Measurements from ENCODE around the gene ASTN2.

Gene ASTN2

DNA sequence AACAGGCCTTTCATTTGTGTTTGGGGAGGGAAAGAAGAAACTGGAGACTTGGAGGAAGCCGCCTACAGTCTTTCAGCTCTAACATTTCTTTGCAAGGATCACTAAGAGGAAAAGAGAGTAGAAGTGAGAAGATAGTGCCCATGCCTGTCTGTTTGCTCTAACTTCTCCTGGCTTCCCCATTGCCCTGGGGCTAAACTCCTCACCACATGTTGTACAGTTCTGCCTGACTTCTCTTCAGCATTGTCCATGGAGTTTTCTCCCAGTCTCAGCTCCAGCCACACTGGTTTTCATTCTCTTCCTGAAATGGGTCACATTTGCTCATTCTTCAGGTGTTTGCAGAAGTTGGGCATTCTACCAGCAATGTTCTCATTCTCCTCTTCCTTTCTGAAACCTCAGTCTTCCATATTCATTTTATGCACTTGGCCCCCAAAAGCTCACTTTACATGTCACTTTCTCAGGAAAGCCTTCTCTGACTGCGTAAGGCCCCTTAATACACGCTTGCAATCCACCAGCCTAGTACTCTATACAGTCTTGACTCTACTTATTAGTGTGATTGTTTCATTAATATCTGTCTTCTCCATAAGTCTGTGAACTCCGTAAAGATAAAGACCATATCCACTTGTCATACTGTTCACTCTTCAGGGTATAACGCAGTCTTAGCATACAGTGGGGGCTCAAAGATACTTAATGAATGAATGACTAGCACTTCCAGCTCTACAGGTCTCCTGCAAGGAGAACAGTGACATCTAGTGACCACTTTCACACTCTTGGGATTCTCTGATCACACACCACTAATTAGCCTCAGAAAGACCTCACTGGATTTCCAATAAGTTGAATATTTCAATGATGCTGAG lies 768.0 kb downstream of the ASTN2 start:
- DNase-seq, result peak; percentile 40

DNA sequence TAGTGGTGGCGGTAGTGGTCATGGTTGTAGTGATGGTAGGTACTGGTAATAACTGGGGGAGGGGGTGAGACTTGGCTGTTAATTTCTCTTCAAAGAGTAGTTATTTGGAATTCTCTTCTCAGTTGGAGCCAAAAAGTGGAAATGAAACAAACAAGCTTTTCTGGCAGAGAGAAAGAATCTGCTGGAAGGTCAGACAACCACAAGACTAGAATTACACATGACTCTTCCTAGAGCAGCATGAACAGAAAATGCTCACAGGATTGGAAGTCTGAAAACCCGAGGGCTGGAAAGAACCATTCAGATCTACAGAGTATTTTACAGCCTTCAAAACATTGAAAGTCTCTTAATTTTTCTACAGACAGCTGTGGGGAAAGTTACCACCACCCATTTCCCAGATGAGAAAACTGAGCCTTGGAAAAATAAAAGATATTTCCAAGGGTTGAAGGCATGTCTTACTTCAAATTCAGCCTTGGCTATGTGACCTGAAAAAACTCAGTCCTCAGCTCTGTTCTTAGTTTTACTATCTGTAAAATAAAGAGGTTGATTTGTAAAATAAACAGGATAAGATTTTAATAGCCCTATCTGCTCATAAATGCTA lies 770.7 kb downstream of the ASTN2 start:
- no peak for DNase-seq

DNA sequence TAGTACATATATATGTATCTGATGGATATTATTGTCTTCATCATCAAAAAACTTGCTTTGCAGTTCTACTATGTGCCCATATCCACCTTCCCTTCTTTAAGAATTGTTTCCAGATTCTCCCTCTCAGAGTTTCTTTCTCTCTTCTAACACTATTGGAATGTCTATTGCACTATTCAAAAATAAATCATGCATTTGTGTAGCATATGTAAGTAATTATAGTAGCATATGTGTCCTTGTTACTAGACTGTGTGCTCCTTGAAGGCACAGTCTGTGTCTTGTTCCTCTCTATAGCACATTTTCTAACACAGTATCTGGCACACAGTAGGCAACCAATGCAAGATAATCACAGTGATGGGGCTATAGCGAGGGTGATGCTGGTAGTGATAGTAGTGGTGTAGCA lies 771.2 kb downstream of the ASTN2 start:
- DNase-seq, result no peak

DNA sequence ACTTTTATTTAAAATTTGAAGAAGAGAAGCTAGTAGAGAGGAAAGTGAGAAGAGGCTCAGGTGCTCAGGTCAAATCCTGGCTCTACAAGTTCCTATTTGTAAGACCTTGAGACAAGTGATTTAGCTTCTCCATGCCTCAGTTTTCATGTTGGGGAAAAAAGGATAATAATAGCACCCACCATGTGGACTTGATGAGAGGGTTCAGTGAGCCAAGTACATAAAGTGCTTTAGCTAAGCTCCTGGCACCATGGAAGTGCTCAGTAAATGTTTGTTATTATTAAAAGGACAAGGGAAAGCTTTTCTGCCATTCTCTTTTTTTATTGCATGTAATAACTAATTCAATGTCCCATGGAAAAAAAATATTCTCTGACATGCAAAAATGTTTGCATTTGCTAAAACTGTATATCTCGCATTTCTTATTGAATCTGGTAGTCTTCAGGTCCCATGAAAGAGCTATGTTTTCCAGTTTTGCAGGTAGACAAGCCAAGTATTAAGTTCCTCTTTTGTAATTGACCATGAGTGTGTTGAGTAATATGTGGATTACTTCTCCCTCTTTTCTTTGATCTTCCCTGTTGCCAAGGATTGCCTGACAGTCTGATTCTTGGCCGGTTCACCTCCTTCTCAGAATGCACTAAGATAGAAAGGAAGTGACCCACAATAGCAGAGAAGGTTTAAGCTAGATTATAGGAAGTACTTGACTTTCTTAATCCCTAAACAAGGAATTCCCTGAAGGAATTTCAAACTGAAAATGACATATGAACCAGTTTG lies 773.4 kb downstream of the ASTN2 start:
- DNase-seq, result no peak

DNA sequence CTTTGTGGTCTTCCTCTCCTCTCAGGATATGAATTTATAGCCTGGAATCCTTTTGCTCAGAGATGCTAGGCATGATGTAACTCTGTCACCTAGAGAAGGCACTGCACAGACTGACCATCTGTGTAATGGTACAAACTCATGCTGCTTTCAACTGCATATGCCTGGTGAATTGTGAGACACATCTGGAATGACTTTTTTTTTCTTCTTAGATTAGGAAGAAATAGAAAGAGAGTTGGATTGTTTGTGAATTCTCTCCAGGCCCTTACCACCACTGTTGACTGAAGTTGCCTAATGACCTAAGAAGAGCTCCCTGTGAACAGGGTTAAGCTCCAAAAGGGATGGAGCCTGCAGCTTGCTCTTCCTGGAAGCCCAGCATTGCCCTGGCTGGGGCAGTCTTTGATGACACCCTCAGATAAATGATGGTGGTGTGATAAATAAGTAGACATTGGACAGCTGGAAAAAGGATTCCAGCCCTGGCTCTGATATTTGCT lies 775.6 kb downstream of the ASTN2 start:
- DNase-seq, result no peak

DNA sequence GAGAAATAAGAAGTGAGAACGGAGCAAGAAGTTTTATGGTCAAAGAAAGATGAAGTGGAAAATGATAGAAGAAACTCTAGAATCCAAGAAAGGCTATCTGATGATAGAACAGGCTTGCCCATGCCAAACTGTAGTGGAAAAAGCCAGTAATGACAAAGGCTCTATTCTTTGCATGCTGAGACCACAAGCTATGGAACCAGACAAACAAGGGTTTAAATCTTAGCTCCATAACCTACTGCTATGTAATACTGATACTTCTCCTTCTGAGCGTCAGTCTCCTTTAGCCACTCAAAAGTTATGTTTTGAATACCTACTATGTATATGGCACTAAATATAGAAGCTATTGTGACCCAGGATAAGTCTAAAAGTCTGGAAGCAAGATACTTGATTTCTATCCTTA lies 778.9 kb downstream of the ASTN2 start:
- DNase-seq, result peak; percentile 13

DNA sequence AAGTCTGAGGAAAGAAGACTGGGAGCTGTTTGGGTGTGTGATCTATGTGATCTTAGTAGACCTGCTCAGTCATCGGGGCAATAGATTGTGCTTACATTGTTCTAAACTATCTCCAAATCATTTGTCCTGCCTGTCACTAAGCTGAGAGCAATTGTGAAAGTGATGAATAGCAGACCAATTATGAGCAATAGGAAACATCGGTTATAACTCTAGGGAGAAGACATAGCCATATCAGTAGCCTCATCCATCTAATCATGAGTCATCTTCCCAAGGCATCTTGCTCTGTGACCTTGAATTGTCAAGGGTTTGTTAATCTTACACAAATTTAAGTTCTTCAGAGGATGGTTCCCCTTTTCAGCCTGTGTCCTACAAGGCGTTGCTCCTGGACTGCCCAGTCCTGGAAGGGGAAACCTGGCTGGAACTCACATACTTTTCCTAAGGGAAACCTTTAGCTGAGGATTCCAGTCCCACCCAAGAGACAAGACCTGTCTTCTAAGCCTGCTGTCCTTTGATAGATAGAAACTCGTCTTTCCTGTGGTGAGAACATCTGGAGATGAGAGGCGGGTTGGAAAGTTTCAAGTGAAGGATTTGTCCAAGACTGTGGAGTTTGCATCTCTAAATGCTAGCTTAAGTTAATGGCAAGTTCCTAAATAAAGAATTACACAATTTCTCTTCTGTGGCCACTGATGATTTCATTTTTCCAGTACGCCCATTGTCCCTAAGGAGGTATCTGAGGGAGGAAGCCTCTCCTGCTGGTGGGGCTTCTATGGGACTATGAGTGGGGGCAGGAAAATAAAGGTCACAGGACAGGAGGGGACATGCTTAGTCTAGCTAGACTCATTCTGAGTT lies 781.6 kb downstream of the ASTN2 start:
- no peak for DNase-seq

DNA sequence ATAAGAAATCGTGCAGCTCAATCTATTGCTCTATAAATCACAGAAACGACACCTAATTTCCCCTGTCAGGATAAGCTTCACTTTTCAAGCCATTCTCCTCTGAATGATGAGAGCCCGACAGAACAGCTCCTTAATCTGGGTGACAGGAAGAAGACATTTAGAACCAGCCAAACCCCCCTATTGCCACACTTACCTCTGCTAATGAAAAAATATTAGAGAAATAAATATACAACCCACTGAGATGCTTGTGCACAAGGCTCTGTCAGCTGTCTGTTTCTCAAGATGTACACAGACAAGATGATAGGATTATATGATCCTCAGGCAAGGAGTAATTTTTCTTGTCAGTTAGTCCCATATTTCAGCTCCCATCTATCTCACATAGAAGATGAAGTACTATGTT lies 785.2 kb downstream of the ASTN2 start:
- no peak for DNase-seq

DNA sequence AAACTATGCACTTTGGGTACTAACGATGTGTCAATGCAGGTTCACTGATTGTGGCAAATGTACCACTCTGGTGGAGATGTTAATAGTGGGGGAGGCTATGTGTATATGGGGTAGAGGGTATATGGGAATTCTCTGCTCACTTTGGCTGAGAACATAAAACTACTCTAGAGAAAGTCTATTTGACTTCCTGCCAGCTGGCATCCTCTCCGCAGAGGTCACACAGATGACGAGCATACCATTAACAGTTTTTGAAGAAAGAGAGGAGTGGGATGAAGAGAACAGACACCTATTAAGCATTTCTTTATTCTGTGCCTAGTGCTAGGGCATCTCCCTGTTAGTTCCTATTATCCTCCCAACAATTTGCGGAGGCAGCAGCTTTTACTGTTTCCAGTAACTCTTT lies 786.1 kb downstream of the ASTN2 start:
- no peak for DNase-seq

DNA sequence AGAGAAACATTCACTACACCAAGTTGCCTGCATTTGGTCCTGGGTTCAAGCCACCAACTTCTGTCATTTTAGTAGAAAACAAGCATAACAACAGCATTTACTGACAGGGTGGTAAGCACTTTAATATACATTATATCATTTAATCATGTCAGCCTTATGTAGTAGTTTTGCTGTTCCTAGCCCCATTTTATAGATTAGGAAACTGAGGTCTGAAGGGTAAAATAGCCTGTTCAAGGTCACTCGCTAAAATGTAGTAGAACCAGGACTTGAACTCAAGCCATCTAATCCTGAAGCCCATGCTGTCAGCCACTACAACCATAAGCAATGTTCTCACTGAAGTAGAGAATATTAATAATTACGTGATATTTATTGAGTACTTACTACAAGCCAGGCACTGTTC lies 787.4 kb downstream of the ASTN2 start:
- no peak for DNase-seq

DNA sequence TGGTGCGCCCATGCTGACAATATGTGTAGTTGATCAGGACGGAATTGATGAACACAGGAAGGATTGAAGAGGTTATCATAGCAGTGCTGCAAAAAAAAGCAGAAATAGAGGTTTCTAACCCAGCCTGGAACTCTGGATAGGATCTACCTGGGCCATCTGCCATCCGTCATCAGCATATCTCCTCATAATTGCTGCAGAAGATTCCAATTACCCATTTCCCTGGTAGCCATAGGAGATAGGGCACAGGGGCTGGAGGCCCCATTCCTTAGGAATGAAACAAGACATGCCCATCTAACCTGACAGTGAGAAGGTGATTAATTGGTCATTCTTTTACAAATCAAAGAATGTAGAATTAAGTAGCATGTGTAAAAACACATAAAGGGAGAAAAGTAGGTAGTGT lies 788.1 kb downstream of the ASTN2 start:
- no peak for DNase-seq

DNA sequence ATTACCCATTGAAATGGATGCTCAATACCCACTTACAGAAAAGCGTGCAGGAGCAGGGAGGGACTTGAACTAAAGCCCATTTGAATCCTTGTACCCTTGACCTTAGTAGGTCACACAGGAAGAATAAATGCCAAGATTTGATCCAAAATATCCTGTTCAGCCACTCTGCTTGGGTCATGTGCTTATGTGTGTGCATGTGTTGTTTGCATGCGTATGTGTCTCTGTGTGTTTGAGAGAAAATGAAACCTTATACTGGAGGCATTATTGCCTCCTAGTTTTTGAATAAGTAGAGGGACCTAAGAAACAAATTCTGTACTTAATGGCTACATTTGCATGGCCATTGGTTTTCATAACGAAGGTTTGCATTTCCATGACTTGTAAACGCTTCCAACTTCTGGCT lies 791.1 kb downstream of the ASTN2 start:
- no peak for DNase-seq

DNA sequence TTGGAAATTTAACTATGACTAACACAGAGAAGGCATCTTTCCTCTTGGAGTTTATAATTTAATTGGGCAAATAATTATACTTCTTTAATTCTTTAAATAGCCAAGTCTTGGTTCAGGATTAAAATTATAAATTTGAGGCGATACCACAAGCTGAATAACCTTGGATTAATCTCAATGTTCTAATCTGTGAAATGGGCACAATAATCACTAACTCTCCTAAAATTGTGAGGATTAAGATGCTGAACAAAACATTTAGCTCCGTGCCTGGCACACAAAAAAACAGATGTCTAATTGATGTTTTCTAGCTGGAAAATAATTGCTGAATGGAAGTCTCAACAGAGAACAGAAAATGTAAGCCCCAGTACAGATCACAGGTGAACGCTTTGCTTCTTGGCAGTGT lies 797.5 kb downstream of the ASTN2 start:
- DNase-seq, result no peak

DNA sequence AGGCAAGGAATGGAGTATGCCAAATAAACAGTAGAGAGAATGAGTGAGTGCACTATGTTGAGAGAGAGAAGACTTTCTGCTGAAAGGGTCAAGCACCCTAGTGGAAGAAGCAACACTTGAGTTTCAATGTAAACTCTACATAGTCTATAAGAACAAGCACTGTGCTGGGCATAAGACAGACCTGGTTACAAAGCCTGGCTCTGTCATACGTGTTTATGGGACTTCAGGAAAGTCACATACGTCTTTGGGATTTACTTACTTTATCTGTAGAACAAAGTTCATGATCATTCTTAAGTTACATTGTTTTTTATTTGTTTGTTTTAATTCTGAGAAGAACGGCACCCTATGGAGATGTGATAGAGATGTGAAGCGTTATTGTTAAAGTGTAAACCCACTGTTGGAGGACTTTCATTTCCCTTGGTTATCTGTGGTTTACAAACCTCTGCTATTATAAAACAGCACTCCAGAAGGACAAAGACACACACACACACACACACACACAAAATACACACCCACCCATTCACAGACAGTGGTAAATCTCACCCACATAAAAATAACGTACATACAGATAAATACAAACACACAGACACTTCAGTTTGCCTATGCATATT lies 798.4 kb downstream of the ASTN2 start:
- no peak for DNase-seq

DNA sequence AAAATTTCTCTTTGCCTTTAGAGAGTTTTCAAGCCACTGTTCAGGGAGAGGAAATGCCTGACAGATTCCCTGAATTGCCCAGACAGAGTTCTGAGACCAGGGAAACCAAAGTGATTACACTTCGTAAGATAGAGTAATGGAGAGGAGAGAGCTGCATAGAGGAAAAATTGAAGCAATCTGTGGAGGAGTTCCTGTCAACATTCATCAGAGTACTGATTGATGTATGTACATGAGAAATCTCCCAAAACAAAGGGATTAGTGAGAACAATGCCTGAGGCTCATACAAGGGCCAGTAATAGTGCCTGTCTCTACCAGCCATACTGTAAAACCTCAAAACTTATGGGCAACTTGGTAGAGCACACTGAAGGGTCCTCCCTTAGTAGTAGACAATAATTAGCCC lies 806.8 kb downstream of the ASTN2 start:
- DNase-seq, result no peak

DNA sequence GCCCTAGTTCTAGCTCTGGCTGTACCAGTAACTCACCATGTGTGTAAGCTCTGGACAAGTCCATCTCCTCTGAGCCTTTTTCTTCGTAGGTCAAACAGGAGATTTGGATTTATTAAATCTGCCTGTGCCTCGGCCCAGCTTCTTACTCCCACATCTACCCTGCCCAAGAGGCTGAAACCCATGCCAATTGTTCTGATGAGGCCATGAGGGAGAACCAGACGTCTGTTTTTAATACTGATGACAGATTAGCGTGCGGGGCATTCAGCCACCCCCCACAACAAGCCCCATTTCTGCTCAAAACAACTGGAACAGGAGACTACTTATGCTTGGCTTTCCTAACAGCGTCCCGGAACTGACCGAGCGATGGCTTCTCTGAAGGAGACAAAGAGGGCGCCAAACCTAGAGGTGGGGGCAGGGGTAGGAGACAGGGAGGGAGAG lies 808.9 kb downstream of the ASTN2 start:
- DNase-seq, result no peak

DNA sequence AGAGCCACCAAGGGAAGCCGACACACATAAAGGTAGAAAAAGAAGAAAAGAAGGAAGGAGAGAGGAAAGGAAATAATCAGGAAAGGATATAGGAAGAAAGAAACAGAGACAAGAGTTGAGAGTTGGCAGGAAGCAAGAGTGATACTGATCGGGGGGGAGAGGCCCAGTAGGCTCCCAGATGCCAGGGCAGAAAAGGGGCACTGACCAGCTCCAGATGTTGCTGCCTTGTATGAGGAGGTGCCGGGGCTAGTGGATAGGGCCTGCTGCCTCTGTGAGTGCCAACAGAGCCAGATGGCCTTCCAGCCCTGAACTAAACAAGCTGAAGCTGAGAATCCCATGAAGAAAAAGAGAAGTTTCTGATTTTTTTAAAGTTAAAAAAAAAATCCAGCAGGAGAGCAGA lies 809.8 kb downstream of the ASTN2 start:
- no peak for DNase-seq

DNA sequence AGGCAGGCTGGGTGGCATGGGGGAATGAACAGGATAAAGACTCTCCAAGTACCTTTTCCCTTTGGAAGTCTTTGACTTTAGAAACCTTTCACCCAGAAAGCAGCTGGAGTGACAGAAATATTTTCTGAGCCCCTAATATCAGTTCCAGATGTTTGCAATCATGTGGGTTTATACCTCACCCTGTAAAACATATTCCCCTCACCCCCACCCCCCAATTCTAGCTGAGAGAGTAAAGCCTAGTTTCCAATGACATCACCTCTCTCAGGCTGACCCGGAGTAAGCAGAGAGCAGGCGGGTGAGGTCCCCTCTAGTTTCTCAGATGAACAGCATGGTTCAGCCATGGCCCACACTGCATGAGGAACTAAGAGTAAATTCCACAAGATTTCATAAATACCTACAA lies 810.6 kb downstream of the ASTN2 start:
- no peak for DNase-seq

DNA sequence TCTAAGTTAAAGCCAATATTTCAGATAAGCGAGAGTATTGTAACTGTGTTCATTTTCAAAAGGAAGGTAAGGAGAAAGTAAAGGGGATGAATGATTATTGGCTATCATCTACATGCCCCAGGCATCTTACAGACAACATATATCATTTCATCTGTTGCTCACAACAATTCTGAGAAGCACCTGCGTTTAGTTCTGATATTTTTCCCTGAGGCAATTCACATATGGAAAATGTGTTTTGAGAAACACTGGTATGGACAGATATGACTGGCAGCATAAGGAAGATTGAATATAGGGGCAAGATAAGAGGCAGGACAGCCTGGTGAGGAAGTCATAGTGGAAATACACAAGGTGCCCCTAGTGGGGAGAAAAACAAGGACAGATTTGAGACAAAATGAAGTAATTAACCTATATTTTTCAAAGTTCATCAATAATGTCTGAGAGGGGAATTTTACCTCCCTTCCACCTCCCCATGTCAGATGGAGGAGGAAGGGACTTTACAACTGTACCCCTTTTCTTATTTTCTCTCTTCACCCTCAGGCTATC lies 815.4 kb downstream of the ASTN2 start:
- DNase-seq, result no peak

DNA sequence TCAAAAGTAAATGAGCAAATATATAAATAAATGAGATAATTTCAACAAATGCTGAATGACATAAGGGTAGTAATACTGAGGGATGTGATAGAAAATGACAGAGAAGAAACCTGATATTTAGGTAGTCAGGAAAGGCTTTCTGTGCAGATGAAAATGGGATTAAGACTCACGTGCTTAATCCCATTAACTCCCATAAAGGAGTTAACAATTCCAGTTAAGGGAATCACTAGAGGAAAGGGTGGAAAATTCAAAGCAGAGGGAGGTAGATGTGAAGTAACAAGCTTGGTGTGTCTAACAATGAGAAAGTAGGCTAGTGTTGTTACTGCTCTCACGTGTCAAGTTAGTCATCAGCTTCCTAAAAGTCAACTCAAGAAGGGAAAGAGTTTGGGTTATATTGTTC lies 818.2 kb downstream of the ASTN2 start:
- no peak for DNase-seq

DNA sequence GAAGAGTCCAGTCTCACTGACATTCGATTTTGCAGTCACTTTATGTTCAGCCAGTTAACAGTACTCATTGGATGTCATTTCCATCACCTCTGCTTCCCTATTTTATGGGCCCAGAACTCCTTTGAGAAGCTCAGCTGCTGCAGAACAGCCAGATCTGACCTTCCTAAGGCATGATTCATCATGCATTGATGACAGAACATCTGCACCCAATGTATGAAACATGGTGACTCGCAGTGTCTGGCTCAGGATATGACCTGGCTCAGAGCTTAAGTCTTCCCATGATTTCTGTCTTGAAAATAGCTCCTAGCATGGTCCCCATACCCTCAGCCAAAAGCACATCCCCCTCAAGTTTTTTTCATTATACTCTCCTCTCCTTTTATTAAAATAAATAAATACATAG lies 820.3 kb downstream of the ASTN2 start:
- DNase-seq, result no peak

DNA sequence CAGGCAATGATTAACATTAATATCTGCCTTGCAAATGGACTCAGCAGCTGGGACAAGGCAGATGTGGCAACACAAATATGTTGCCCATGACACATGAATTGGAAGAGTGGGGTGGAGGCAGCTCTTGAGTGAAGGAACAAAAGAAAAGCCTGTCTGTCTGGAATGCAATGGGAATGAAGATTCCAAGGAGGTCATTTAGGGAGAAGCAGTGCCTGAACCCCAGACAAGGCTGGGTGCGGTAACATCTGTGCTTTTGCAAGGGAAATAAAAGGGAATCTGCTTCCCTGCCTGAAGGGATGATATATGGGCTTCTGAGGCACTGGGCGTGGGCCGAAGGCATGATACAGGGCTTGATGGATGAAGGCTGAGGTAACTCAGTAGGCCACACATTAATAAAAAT lies 821.9 kb downstream of the ASTN2 start:
- no peak for DNase-seq
